HG03095 (cell line): ENCODE results near the gene CHCHD1.
"Not testable (repeated sequence)": the region's sequence is repeated elsewhere in the genome, so short reads cannot be mapped to it uniquely, and the experiment has no call there.

Experiments used
- ATAC-seq: cut with Tn5 transposase; IDR thresholded peaks from one replicate; pipeline ENCODE4 v1.9.1; 2021; ENCODE audit warnings: moderate library complexity; ENCODE audit not compliant: unreplicated experiment

The CHCHD1 gene

DNA sequence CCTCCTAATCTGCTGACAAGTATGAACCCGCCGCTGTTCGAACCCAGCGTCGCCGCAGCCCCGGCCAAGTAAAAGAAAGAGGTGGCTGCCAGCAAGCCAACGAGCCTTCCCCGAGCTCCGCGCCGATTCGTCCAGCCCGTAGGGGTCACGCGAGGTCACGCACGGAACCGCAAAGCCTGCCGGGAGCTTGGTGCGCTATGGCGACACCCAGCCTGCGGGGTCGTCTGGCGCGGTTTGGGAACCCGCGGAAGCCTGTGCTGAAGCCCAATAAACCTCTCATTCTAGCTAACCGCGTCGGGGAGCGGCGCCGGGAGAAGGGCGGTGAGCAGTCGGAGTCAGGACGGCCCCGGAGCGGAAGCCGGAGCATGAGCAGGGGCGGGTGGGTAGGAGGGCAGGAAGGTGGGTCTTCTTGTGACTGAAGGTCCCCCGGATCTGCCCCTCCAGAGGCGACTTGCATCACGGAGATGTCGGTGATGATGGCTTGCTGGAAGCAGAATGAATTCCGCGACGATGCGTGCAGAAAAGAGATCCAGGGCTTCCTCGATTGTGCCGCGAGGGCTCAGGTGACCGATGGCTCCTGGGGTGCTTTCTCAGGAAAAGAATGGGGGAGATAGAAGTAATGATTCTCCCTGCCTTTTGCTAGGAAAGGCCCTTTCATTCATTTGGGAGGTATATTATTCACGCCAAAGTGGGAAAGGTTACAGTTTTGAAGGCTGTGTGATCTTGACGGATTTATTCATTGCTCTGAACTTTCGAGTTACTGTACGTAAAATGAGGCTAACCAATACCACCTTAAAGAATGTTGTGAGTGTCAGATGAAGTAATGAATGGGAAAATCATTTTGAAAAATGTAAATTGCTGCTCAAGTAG is at the start of gene CHCHD1:
Gene CHCHD1, plus strand, starts transcription at position 170 of the 870 bp plus-strand sequence. Its CDS starts 28 bp downstream, at position 198.
- ATAC-seq = peak; percentile 51

DNA sequence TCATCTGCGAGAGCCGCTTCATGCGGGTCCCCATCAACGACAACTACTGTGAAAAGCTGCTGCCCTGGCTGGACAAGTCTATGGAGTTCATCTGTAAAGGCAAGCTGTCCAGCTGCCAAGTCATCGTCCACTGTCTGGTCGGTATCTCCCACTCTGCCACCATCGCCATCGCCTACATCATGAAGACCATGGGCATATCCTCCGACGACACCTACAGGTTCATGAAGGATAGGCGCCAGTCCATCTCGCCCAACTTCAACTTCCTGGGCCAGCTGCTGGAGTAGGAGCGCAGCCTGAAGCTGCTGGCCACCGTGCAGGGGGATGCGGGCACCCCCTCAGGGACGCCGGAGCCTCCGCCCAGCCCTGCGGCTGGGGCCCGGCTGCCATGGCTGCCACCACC is 49.4 kb upstream of the CHCHD1 start:
- no peak for ATAC-seq

DNA sequence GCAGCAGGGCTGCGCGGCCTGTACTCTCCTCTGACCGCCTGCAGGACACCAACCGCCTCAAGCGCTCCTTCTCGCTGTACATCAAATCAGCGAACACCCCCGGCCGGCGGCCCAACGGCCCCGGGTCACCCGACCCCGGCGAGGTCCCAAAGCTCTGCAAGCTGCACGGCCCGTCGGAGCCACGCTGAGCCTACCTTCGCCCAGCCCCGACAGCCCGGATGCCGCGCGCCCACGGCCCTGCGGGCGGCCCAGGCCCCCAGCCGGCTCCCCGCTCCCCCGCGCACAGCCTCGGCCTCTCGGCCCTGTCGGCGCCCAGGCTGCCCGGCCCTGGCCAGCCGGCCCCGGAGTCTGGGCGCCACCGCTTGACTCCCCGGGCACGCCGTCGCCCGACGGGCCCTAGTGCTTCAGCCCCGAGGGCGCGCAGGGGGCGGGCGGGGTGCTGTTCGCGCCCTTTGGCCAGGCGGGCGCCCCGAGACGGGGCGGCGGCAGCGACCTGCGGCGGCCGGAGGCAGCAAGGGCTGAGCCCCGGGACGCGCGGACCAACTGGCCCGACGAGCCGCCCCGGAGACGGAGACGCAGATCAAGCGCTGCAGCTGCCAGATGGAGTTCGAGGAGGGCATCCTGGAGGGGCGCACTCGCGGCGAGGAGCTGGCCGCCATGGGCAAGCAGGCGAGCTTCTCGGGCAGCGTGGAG is 48.8 kb upstream of the CHCHD1 start:
- no peak for ATAC-seq

DNA sequence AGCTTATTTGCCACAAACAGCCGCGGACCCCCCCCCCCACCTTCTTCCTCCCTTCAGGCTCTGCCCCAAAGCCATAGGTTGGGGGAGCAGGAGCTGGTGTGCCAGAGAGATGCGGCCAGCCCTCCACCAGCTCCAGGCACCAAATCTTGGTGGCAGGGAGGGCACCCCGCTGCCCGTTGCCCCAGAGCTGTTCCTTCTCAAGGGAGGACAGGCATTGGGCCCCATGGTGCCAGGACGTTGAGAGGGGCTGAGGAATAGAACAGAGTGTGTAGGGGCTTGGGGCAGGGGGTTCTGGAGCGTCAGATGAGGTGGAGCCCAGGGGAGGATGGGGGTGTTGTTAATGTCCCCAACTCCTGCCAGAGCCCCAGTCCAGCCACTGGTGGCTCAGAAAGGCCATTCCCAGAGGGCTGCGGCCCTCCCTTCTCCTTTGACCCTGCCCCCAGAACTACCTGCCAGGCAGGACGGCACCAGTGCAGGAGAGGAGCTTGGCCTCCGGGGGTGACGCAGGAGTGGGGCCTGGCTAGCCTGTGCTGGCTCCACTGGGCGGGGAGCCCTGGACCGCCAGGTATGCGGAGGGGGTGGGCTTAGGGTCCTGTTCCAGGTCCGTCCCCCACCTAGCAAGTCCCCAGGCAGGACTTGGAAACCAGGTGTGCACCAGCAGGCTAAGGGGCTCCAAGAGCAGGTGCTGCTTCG is 47.7 kb upstream of the CHCHD1 start:
- no peak for ATAC-seq

DNA sequence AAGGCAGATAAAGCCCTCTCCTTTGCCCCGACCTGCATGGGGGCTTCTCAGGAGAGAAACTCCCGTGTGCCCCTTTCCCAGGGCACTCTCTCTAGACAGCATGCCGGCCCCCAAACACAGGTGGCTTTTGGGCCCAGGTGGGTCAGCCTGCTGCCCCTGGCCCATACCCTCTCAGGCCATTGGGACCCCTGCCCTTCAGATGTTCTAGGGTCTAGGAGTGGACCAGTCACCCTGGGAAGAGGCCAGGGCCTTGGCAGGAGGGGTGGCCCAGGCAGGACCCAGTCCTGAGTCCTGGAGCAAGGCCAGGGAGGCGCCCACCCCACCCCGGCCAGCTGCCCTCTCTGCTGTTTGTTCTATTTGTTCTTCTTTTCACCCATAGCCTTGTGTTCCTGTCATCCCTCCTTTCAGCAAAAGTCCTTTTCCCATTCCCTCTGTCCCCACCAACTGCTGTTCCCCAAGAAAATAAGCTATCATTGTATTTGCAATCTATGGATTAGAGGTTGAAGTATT is 47.0 kb upstream of the CHCHD1 start:
- ATAC-seq = no peak

DNA sequence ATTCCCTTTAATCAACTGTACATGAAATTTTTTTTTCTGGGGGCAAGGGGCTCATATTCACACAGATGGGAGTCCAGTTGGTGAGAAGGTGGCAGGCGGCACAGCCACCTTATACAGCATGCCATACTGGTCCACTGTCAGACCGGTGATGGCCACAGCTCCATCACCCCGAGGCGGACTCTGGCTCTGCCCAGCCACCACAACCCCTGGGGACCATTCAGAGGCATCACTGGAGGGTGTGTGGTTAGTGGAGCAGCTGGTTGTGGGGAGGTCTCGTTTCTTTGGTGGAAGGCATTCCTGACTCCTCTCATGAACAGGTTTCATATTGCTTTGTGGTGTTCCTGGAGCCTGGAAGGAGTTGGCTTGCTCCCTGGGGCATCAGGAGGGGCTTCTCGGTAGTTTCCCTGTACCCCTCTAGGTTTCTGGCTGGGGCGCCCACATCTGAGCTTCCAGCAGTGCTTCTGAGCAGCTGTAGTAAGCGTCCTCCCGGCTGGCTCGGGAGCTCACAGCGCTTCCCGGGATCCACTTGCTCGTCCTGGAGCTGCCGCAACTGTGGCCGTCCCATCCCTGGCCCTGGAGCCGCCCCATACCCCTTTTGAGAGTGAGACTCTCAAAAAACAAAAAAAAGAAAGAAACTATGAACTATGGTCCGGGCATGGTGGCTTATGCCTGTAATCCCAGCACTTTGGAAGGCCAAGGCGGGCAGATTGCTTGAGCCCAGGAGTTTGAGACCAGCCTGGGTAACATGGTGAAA is 41.2 kb upstream of the CHCHD1 start:
- ATAC-seq = not testable (repeated sequence)

DNA sequence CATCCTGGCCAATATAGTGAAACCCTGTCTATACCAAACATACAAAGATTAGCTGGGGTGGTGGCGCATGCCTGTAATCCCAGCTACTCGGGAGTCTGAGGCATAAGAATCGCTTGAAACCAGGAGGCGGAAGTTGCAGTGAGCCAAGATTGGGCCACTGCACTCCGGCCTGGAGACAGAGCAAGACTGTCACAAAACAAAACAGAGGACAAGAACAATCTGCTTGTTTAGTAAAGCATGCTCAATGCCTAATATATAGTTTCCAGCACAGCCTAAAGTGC is 39.5 kb upstream of the CHCHD1 start:
- ATAC-seq = no peak

DNA sequence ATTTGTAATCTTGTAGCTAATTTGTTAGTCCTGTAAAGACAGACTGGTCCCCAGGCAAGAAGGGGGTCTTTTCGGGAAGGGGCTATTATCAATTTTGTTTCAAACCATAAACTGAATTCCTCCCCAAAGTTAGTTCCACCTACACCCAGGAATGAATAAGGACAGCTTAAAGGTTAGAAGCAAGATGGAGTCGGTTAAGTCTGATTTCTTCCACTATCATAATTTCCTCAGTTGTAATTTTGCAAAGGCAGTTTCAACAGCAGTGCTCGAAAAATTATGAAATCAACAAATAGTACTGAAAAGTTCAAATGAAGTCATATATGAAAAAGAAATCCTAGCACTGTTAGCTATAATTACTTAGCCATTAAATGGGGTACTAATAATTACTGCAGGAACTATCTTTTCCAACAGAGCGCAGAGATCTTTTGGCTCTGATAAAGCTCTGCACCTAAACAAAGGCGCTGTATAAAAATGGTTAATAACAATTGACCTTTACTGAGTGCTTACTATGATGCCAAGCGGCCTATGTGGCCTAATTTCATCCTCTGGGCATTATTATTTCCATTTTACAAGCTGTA is 38.4 kb upstream of the CHCHD1 start:
- ATAC-seq = no peak

DNA sequence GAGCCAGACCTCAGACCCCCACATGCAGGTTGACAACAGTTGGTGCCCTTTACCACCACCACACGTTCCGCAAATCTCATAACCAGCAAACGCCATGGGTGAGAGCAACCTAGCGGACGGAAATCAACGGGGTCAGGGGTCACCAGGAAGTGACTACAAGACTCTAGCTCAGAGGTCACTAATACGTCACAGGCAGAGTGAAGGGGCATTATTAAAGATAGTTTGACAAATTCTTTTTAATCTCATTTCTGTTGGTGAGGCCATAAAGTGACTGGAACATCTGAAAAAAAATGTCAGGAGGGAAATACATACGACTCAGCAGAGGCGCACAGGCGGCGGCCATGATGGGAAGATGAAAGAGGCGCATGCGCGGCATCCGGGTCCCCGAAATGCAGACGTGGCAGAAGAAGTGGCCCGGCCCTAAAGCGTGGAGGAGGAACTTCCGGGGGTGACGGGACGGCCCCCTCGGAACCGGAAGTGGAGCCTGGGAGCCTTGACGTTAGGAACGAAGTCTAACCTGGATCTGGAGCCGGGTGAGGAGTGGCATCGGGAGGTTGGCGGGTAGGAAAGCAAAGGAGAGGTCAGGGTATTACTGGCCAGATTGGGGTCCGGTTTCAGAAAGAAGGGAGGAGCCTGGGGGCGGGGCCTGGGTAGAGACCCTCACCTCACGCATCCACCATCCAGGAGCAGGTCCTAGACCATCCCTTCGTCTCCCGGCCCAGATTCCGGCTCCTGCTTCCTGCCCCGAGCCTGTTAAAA is 37.8 kb upstream of the CHCHD1 start, which contains the start of gene SEC24C:
Gene SEC24C, plus strand, starts transcription at position 468 of the 759 bp plus-strand sequence. CDS start 2,461 bp downstream, outside the sequence.
- peak; percentile 85 for ATAC-seq

DNA sequence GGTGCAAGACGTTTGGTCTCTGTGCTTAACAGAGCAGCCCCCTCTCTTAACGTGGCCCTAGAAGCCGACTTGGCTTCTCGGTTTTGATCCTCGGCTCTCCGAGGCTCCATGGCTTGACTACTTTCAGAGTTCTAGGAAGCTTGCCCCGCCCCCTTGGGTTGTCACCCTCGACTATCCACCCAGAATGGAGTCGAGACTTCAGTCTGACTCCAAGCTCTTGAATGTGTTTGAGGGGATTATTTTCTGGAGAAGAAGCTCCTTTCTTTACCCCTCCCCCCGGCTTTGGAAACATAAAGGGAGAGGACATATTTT is 37.2 kb upstream of the CHCHD1 start:
- peak; percentile 23 for ATAC-seq

DNA sequence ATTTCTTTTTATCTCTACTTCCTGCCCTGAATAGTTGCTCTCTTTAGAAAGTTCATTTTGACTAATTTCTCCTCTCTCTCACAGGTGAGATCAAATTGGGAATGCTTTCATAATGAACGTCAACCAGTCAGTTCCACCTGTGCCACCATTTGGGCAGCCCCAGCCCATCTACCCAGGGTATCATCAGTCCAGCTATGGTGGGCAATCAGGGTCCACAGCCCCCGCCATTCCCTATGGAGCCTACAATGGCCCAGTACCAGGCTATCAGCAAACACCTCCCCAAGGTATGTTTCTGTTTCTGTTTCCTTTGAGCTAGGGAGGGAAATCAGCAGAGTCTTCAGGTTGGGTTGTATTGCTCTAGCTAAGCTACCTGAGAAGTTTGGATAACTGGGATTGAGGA is 35.1 kb upstream of the CHCHD1 start:
- no peak for ATAC-seq

DNA sequence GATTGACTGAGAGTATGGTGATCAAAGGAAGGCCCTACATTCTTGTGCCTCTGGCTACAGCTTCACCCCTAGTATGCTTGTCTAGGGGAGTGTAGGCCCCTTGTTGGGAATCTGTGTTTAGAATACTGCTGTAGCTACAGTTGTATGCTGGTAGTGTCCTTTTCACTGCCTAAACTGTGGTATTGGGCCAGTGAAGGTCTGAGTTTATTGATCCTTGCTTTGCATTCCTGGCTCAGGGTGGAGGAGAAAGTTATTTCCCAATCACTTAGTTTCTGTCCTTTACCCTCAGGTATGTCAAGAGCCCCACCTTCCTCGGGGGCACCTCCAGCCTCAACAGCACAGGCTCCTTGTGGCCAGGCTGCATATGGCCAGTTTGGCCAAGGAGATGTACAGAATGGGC is 31.0 kb upstream of the CHCHD1 start:
- no peak for ATAC-seq

DNA sequence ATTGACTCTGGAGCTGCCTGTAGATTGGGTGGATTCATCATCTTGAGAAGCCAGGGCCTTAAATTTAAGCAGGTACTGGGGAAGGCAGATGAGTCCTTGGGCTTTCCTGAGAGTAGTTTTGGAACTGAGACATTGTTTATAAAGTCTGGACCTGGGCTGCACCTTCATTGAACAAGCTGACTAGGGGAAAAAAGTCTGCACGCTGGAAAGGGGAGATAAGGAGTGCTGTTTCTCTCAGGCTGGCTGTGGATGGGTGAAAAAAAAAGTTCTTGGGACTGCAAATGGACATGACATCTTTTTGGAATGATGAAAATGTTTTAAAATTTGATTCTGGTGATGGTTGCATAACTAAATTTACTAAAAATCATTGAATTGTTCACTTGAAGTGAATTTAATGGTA is 25.7 kb upstream of the CHCHD1 start:
- no peak for ATAC-seq

DNA sequence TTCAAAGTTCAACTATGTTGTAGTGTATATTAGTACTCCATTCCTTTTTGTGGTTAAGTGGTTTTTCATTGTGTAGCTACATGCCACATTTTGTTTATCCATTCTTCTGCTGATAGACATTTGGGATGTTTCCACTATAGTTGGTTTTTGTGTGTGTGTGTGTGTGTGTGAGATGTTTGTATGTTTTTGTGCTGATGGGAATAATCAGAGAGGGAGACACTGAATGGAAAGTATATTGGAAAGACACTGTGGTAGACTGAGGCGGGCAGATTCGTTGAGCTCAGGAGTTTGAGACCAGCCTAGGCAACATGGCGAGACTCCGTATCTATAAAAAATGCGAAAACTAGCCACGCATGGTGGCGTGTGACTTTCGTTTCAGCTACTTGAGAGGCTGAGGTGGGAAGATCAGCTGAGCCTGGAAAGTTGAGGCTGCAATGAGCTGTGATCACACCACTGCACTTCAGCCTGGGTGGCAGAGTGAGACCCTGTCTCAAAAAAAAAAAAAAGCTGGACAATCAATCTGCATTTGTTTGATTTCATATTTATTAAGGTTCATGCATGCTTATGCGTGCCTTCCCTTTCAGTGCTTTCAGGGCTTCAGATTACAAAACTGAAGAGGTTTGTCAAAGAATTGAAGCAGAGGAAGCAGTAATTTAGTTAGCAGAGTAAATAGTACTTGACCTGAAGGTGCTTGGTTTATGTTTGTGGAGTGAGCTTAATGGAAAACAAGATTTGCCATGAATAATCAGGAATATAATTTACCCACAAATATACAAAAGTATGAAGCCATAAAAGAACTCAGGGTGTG is 22.9 kb upstream of the CHCHD1 start:
- ATAC-seq = no peak

DNA sequence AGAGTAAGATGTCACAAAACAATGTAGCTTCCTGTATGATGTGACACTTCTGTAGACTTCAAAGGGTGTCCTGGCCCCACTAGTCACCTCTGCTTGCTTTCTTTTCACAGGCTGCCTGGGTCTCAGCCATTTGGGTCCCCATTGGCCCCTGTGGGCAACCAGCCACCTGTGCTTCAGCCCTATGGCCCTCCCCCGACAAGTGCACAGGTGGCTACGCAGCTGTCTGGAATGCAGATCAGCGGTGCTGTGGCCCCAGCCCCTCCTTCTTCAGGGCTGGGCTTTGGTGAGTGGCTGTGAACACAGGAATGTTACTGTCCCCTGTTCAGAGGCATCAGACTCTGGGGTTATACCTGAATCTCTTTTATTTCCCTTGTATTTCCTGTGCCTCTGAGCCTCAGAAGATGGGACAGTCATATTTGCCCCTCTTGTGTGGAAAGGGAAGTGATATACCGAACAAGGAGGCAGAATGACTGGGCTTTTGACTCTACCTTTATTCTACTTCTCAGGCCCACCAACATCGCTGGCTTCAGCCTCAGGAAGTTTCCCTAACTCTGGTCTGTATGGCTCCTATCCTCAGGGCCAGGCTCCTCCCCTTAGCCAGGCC is 22.2 kb upstream of the CHCHD1 start:
- no peak for ATAC-seq

DNA sequence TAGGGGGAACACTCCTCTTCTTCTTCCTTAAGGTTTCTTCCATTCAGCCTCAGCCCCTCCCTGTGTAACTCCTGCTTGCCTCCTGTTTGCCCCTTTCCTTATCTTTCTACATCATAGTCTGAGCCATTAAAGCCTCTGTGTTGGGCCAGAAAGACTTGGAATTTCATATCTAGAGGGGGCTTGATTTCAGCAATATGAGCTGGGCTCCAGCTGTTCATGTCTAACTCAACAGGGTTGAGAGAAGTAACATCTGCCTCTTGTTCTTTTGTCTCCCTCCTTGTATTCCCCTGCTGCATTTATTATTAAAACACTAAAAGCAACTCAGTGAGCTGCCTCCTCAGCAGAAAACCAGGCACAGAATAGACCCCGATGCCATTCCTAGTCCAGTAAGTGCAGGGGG is 20.1 kb upstream of the CHCHD1 start:
- ATAC-seq = no peak

DNA sequence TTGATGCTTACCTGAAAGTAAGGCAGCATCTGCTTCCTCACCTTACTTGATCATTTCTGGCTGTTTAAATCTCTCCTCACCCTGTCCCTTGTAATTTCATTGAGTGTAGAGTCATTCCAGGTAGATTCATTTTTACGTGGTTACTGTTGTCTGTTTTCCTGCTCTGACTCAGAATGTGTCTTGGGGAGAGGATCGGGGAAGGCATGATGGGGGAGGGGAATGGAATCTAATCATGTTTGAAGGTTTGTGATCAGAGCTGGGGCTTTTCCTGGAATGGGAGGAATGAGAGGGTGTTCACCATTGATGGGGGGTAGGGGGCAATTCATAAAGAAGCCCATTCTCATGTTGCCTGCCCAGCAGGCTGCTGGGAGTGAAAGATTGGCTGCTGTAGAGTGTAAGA is 18.9 kb upstream of the CHCHD1 start:
- no peak for ATAC-seq

DNA sequence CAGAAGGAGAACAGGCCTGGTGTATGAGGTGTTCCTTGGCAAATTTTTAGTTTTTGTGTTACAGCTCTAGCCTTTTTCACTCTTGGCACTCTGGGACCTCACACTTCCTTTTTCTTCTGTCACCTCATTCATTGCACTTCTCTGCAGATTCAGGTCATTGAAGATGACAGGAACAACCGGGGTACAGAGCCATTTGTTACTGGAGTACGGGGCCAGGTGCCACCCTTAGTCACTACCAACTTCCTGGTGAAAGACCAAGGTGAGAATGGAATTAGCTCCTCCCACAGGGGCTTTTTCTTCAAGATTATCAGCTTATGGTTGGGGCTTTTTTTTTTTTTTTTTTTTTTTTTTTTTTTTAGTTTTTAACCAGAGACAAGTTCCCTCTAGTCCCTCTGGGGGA is 18.5 kb upstream of the CHCHD1 start:
- ATAC-seq = no peak

DNA sequence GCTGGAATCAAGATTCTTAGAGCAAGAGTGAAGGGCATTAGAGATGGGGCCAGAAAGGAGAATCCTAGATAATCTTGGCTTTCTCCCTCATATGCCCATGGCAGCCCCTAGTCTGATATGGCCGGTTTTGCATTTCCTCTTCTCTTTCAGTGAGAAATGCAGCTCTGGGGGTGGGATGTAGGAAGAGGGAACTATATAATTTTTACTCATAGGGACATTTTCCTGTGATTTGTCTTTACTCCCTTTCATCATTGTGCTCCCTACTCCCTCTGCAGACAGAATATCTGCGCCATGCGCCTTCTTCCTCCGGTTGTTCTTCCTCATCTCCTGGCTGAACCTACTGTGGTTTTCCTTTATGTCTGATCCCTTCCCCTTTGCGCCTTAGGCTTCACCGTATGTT is 16.8 kb upstream of the CHCHD1 start:
- ATAC-seq = no peak
